Right ventricle myocardium superior (tissue), 1 donor: Measurements from ENCODE around the gene MYH13. TPM values are rescaled to one million over a fixed set of nuclear protein-coding genes. Genes with fewer than 3 reads are reported as not detected.

Experiments
- ATAC-seq: fragments of 200-7000 bp; cut with Tn5 transposase; one replicate; pipeline ENCODE4 v1.9.1; 2020; ENCODE audit warnings: mild to moderate bottlenecking; ENCODE audit not compliant: poor library complexity
- DNase-seq: peaks from one replicate; pipeline ENCODE4 v3.0.0-alpha.2; 2020
- intact Hi-C: fragments of 100-400 bp; cut with DNase I; formaldehyde crosslinking; loops from one replicate; pipeline ENCODE4 v1.11.2; 2022
- total RNA-seq: library from RNA; stranded (reverse); fragmentation: NEBNext Ultra II Directional; extraction: Animal tissue kit (Norgen Biotek cat#: 25700); gene quantifications from one replicate; pipeline ENCODE4 v1.2.1, GENCODE V29; 2021
- donor health status: DM: no; HTN: yes; CAD: no; lungs with severe emphysema.

MYH13 gene
- total RNA-seq, 1 donor from 2014 or later: not detected

DNA sequence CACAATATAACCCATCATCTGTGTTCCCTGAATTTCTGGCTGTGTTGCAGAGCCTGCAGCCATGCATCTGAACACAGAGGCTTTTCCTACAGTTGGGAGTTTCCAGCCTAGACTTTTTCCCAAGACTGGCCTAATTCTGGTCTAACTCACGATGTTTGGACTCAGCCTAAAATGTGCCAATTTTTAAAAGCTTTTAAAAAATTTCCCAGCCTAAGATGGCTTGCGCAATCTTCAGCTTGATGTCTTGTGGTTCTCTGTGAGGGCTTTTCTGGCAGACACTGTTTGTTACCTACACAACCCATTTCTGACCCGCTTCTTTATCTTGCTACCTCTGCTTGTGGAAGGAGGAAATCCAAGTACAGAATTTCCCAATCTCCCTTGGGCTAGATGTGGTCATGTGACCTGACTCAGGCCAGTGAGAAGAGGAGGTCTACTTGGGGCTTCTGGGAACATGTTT lies 101.7 kb downstream of the MYH13 start:
- ATAC-seq: peak; percentile 43
- DNase-seq: no peak
- intact Hi-C loops: no loop called here

DNA sequence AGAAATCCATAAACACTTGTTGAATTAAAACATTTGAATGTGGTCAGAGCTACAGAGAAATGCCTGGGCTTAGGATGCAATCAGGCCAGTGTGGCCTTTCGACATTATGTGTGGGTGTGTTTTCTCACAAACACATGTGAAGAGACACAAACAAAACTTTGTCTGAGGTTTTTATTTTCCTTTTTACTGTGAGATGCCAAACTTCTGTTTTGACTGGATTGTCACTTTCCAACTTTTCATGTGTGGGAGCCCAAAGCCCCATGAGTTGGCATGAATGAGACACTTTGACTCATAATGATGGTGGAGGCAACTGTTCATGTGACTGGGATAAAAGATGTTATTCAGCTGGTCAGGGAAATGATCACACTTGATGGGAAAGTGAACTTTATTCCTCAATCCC lies 102.5 kb downstream of the MYH13 start:
- no peak for DNase-seq
- intact Hi-C loops: no loop called here
- no peak for ATAC-seq

DNA sequence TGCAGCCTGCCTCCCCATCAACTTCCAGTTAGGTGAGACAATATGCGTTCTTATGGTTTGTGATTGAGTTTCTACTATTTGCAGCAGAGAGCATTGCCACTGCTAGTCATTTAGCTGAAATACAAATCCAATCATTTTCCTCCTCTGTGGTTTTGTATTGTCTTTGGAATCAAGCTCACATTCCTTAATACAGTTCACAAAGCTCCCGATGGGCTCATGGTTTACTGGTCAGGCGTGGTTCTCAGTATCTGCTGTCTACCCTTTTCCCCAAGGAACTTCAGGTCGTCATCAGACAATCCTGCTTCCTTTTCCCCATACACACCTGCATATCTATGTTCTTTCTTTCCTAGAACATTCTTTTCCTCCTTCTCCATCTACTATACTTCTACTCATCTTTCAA lies 104.8 kb downstream of the MYH13 start:
- no peak for ATAC-seq
- no peak for DNase-seq
- intact Hi-C loops: no loop called here

DNA sequence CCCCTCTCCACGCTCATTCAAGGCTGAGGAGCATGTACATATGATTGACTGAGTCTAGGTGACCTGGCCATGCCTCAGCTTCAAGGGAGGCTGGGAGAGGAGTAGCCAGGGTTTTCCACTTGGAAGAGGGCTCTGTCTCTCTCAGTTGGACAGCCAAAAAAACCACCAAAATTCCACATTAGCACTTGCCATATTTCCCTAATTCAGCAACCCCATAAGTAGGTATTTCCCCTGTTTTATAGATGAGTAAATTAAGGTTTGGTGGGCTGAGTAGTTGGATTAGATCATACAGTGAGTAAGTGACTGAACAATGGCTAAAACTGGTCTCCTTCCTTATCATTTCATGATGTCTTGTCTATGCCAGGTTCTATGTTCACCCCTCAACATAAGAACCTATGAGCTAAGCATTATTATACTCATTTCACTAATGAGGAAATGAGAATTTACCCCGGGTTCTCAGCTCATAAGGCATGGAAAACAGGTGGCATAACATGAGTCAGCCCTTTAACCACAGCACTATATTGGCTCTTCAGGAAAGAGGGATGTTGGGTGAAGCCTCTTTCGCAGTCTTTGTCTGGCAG lies 106.4 kb downstream of the MYH13 start:
- intact Hi-C loops: no loop called here
- ATAC-seq (no peak), DNase-seq (no peak)

DNA sequence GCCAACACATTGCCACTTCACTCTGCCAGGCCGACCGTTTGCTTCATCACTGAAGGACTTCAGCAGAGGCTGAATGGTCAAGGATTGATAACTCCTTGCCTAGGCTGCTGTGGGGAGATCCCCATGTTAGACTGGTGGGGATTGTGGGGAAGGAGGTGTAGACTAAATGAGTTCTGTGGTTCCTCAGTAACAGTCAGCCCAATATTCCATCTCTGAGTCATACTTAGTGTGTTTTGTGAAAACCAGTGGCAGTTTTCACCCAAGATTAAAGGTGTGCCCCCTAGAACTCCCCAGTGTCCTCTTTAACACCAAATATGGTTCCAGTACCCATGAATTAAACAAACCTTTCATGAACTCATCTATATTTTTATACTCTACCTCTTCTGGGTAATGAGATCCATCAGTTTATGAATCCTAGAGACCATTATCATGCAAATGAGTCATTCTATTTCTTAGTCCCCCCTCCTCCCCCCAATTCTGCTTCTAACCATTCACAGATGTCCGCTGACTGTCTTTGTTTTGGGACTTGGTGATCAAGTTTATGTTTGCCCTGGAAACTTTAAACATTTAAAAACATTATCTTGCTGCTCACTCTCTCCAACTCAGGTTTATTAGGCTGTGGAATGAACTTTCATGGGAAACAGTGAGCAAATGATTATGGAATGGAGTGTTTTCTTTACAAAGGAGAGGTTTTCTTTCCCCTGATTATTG lies 107.6 kb downstream of the MYH13 start:
- no peak for ATAC-seq
- DNase-seq: no peak
- intact Hi-C loops: no loop called here

DNA sequence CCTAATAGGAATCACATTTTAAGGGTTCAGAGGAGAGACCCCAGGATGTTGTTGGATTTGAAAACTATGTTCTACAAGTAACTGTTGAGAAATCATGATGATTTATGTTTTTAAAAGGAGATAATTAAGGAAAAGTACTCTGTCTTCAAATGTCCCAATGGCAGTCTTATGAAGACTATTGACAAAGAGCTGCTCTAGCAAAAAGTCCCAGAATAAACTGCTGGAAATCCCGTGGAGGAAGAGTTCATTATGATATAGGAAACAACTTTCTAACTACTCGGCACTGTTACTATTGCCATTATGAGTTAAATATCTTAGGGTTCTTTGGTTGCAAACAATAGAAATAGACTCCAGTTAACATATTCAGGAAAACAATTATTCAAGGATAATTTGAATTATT lies 108.8 kb downstream of the MYH13 start:
- DNase-seq (no peak), ATAC-seq (no peak)
- intact Hi-C loops: no loop called here

DNA sequence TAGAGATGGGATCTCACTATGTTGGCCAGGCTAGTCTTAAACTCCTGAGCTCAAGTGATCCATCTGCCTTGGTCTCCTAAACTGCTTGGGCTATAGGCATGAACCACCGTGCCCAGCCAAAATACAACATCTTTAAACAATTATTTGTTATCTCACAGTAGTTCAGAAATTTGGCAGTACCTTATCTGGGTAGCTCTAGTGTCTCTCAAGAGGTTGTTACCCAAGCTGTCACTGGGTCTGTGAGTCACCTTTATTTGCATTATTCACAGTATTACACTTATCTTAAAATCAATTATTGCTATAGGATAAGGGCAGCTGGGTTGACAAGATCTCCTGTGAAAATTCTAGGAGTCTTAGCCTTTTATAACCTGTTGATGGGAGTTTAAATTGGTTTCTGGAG lies 110.4 kb downstream of the MYH13 start:
- intact Hi-C loops: no loop called here
- DNase-seq (no peak), ATAC-seq (no peak)

DNA sequence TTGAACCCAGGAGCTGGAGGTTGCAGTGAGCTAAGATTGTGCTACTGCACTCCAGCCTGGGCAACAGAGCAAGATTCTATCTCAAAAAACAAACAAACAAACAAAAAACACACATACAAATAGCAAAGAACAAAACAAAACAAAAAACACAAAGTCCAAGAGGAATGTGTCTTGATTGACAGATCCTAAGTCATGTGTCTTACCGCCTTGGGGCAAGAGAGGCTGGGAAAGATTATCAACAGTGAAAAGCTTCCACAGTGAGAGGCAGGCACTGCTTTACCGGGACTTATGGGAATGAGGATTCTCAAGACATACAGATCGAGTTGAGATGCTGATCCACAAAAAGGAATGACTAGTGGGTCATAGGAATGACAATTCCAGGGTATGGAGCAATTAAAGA lies 111.7 kb downstream of the MYH13 start:
- DNase-seq (no peak), ATAC-seq (no peak)
- intact Hi-C loops: no loop called here

DNA sequence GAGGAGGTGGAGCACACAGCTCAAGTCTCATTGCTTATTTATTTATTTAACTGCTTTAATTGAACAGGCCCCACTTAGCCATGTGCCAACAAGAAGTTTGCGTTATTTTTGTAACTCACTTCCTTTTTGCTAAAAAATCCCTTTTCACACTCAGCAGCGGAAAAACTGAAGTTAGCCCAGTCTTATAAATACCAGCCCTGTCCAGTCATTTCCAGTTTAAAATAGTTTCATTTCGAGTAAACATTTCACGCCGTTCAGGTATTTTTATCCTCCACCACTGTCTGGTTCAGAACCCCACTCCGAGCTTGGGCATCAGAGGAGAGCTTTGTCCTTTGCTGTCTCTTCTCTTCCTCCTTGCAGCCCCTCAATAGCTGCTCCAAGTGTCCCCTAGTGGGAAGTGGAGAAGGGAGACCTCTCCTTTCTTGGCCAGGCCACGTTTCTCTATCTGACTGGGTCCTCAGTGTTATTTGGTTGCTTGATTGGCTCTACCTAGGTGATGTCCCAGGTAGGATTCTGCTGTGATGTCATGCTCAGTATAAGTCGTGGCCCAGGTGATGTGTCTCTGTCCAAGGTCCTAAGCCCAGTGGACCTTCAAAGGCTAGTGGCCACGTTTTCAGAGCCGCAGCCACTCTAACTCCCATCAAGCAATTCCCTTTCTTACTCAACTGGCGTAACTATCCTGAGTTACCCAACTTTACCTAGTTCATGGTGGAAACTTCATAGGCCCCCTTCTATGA lies 121.4 kb downstream of the MYH13 start:
- intact Hi-C loops: no loop called here
- ATAC-seq (no peak), DNase-seq (no peak)

Other genes starting within 250 kb of the MYH13 start
- gene GAS7, start 174.4 kb downstream of the MYH13 start, total RNA-seq: 72.1 TPM
- not detected for gene MYH8, start 48.9 kb upstream of the MYH13 start, total RNA-seq
- not detected for gene MYH4, start 96.6 kb upstream of the MYH13 start, total RNA-seq
- gene MYH1, start 145.5 kb upstream of the MYH13 start, total RNA-seq: not detected
- not detected for gene MYH2, start 176.7 kb upstream of the MYH13 start, total RNA-seq